Left renal pelvis (tissue), 4 donors: ENCODE data around the gene ARSA. TPM values are rescaled to one million over a fixed set of nuclear protein-coding genes. Genes with fewer than 3 reads are reported as not detected.
"Not testable (repeated sequence)": the region's sequence is repeated elsewhere in the genome, so short reads cannot be mapped to it uniquely, and the experiment has no call there.

ENCODE experiments used
- DNase-seq, 4 donors: peaks; one replicate each; pipeline ENCODE4 v3.0.0-alpha.2; 2013; ENCODE audit warnings: low read depth in 4 of 4, low spot score in 3 of 4
- polyA plus RNA-seq, 4 donors: library from polyadenylated mRNA; unstranded; fragments of 120-200 nt; gene quantifications; one replicate each; pipeline ENCODE4 v1.2.1, GENCODE V29; 2013; ENCODE audit not compliant: insufficient read length in 4 of 4

Gene ARSA
- polyA plus RNA-seq, 4 donors, result 6.3 to 26.6 (median 13.4) TPM

DNA sequence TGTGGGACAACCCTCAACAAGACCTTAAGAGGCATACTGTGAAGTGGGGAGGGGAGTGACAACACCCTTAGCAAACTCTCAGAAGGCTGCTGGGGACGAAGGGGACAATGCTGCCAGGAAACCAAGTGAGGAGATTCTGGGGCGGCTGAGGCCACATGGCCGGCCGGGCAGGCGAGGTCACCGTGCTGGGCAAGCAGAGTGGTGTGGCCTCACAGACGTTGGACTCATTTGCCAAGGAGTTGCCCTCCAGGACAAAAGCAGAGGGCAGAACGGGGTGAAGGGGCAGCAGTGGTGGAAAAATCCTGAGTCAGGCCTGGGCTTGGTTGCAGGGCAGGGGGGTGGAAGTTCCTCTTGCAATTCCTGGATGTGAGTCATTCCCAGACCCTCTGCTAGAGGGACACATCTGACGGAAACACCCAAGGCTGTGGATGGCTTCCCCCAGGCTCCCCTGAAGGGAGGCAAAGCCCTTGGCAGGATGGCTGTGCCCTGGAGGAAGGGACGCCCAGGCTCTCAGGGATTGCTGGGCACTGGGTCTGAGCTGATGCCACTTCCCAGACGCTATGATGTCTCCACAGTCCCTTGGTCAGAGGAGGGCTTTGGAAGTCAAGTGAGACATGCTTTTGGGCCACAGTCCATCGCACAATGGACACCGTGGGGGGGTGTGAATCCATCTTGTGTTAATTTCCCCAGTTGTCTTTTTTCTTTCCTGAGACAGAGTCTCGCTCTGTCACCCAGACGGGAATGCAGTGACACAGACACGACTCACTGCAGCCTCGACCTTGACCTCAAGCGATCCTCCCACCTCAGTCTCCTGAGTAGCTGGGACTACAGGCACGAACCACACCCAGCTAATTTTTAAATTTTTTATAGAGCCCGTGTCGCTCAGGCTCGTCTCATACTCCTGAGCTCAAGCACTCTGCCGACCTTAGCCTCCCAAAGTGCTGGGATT lies 28.4 kb upstream of the ARSA start:
- DNase-seq, result no peak

DNA sequence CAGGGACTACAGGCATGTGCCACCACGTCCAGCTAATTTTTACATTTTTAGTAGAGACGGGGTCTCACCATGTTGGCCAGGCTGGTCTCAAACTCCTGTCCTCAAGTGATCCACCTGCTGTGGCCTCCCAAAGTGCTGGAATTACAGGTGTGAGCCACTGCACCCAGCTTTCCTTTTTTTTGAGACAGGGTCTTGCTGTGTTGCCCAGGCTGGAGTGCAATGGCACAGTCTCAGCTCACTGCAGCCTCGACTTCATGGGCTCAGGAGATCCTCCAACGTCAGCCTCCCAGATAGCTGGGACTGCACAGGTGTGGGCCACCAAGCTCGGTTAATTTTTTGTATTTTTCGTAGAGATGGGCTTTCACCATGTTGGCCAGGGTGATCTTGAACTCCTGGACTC lies 26.7 kb upstream of the ARSA start:
- DNase-seq, result not testable (repeated sequence)

DNA sequence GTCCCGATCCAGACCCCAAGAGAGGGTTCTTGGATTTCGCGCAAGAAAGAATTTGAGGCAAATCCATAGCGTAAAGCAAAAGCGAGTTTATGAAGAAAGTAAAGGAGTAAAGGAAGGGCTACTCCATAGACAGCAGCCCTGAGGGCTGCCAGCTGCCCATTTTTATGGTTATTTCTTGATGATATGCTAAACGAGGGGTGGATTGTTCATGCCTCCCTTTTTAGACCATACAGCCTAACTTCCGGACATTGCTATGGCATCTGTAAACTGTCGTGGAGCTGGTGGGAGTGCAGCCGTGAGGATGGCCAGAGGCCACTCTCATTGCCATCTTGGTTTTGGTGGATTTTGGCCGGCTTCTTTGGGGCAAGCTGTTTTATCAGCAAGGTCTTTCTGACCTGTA lies 25.3 kb upstream of the ARSA start:
- DNase-seq, result no peak

DNA sequence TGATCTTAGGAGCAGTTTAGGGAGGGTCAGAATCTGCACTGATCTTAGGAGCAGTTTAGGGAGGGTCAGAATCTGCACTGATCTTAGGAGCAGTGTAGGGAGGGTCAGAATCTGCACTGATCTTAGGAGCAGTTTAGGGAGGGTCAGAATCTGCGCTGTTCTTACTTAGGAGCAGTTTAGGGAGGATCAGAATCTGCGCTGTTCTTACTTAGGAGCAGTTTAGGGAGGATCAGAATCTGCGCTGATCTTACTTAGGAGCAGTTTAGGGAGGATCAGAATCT lies 15.8 kb upstream of the ARSA start:
- DNase-seq, result not testable (repeated sequence)

DNA sequence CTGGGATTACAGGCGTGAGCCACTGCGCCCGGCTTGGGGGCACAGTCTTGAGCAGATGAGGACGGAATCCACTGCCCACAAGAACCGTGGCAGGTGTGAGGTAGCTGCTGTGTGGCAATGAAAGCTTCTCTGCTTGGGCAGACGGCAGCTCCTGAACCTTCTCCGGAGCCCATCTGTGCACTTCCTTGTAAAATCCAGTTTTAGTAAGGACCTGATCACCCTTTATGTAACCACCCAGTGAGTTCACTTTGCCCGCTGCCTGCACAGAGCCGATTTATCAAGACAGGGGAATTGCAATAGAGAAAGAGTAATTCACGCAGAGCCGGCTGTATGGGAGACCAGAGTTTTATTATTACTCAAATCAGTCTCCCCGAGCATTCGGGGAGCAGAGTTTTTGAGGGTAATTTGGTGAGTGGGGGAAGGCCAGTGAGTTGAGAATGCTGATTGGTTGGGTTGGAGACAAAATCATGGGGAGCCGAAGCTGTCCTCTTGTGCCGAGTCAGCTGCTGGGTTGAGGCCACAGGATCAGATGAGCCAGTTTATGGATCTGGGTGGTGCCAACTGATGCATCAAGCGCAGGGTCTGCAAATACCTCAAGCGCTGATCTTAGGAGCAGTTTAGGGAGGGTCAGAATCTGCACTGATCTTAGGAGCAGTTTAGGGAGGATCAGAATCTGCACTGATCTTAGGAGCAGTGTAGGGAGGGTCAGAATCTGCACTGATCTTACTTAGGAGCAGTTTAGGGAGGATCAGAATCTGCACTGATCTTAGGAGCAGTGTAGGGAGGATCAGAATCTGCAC lies 15.3 kb upstream of the ARSA start:
- not testable (repeated sequence) for DNase-seq

DNA sequence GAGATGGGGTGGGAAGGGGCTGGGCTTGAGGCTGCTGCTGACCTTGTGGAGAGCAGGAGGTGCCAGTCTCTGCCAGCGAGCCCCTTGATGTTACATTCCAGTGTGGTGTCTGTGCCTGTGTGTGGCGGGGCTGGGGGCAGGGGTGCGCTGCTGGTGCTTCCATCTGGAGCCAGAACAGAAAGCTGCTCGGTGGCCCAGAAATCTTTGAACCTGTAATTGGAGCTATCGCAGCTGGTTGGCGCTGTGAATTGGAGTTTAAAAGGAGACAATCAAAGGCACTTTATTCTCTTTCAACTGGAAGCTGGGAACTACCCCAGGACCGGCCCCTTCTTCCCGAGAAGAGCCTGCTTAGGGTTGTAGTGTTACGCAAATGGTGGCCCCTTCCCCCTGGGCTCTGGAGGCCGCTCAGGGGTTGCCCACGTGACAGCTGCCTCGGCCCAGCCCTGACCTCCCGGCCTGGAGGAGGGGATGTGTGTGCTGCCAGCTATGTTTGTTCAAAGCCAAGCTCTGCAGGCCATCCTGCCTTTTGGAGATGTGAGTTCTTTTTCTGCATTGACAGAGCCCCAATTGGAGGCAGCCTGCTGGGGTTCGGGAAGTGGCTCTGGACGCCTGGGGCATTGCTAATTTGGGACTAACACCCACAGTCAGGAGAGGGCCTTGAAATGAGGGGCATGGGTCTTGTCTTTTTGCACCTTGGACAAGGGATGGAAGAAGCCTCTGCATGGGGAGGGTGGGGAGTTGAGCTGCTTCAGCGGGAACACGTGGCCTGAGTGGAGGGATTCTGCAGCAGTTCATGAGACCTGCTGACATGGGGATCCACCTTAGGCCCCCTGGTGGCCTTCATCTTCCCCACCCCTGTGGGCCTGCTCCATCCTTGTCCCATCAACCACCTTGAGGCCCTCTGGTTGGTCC lies 14.0 kb upstream of the ARSA start:
- DNase-seq, result peak in 1 of 4 donors; percentile 45

DNA sequence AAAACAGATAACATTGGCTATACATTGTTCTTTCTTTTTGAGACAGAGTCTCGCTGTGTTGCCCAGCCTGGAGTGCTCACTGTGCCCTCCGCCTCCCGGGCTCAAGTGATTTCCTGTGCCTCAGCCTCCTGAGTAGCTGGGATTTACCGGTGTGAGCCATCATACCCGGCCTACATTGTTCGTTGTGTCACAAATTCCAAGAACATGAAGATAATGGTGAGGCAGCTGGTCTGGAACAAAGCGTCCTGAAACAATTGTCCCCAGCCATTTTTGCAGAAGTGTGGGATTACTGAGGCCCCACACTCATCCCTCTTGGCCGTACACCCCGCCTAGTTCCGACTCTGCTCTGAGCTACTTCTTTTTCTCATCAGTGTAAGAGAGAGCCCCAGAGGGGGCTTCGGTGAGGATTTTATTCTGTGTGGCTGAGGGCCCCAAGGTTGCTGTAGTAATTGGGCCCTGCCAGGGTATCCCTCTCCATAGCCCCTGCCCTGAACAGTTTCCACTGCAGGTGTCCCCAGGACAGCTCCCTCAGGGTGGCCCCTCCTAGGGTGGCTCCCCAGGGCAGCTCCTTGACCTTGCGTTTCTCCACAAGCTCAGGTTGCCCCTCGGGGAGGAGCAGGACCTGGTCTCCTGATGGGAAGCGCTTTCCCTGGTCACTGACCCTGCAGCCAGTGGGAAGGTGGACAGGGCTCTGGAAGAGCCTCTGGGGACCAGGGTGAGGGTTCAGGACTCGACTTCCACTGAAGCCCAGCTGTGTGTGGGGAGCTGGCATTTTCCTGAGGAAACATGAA lies 13.1 kb upstream of the ARSA start:
- no peak for DNase-seq

DNA sequence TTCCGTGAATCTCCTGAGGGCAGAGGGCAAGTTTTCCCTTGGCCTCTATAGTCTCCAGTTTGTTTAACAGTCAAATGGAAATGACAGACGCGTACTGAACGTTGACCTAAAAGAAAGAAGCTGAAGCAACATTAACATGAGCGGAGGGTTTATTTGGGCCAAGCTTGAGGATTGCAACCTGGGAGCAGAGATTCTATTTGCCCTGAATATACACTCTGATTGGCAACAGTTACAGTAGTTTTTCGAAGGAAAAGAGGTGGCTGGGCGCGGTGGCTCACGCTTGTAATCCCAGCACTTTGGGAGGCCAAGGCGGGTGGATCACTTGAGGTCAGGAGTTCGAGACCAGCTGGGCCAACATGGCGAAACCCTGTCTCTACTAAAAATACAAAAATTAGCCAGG lies 12.3 kb upstream of the ARSA start:
- not testable (repeated sequence) for DNase-seq

DNA sequence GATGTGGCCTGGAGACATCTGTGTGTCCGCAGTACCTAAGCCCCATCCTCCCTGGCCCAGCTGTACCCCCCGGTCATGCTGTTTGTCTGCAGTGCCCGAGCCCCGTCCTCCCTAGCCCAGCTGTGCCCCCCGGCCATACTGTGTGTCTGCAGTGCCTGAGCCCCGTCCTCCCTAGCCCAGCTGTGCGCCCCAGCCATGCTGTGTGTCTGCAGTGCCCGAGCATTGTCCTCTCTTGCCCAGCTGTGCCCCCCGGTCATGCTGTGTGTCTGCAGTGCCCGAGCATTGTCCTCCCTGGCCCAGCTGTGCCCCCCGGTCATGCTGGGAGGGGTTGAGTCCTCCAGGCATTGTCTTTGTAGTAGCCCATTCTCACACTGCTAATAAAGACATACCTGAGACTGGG lies 7.6 kb upstream of the ARSA start:
- no peak for DNase-seq

DNA sequence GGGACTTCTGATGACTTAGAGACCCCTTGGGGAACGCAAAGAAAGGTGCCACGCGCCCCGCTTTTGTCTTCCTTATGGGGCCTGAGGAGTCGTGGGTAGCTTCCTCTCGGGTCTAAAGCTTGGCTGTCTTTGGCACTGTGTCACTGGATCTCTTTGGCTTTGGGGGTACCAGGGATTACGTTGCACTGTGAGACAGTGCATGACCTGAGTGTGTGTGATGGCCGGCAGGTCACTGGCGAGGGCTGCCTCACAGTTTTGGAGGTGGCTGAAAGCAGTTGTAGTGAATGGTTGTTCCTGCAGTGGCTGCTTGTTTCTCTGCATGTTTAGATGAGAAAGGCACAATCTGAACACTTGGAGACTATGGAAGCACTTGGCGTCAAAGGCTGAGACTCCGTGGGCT lies 5.8 kb upstream of the ARSA start:
- DNase-seq, result no peak

DNA sequence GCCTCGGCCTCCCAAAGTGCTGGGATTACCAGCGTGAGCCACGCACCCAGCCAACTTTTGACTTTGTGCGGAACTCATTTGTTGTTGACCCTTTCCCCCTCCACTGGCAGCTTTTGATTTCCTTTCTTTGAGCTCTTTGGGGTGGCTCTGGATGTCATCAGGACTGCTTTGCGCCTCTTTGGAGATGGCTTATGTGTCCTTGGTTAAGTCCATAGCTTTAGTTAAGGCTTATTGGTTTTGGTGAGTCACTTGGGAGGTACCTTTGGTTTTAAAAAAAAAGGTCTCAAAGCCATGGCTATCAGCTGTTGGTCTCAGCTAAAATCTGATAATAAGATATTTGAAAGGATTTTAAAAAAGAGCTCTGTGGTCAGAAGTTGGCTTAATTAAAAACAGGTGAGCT lies 5.1 kb upstream of the ARSA start:
- DNase-seq, result no peak

DNA sequence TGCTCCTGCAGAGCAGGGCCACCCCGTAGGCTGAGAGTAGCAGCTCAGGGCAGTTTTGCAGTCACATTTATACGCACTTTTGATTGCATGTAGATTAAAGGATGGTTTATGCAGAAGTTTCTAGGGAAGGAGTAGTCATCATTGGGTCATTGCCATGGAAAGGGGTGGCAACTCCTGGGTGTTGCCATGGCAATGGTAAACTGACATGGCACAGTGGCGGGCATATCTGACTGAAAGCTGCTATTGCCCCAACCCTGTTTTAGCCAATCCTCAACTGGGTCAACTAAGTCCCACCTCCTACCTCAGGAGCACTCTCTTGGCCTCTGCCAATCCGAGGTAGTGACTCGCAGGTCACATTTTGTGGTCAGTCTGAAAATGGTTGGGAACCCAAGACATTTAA lies 2.4 kb upstream of the ARSA start:
- DNase-seq, result no peak

DNA sequence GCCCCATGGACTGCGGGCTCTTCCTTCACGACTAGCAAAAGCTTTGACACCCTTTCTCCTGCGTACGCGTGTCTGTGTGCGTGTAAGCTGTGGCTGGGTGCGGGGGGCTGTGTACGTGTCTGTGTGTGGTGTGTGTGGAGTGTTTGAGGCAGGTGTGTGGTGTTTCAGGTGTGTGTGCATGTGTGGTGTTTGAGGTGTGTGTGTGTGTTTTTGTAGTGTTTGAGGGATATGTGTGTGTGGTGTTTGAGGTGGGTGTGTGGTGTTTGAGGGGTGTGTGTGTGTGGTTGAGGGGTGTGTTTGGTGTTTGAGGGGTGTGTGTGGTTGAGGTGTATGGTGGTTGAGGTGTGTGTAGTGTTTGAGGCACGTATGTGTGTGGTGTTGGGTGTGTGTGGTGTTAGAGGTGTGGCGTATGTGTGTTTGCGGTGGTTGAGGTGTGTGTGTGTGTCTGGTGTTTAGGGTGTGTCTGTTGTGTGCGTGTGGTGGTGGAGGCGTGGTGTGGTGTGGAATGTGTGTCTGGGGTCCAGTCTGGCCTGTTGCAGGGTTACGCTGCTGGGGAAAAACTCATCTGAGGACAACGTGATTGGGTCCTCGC lies 687 bp upstream of the ARSA start:
- DNase-seq, result no peak

DNA sequence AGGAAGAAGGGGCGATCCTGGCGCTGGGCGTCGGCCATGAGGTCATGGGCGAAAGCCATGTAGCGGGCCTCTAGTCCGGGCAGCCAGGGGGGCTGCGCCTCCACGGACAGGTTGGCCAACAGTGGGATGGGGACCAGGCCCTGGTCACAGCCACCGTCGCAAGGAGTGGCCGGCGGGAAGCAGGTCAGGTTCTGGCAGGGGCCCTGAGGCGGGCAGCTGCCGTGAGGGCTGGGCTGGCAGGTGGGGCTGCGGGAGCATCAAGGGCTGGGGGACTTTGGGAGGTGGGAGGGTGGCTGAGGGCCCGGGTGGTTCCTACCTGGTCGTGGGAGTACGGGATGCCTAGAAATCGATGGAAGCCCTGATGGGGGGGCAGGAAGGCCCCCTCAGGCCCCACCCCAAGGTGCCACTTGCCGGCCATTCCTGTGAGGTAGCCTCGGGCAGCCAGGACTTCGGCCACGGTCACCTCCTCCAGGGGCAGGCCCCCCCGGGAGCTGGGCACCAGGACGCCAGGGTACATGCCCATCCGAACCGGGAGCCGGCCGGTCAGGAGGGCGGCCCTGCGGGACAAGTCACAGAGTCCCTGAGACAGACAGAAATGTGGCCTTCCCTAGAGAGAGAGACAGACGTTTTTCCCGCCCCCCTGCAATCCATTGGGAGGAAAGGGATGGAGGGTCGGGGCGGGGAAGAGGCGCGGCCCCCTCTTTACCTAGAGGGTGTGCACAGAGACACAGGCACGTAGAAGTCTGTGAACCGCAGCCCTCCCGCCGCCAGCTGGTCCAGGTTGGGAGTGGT lies 906 bp downstream of the ARSA start:
- no peak for DNase-seq

DNA sequence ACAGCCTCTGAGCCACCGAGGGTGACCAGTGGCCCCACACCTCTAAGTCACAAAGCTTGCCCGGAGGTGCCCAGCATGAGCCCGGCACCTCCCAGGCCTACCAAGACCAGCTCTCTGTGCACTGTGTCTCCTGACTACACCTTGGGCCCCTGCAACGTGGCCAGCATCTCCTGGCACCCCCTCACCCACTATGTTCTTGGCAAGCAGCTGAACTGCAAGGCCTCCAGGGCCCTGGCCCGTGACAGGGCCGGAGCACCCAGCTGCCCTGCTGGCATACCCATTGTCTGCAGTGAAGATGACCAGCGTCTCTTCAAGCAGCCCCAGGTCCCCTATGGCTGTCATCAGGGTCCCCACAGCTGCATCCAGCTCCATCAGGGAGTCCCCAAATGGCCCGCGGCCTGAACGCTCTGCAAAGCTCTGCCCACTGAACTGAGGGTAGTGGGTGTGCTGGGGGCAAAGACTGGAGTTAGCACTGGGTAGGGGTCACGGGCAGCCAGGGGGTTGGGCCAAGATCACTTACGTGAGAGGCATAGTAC lies 1.6 kb downstream of the ARSA start:
- DNase-seq, result no peak

DNA sequence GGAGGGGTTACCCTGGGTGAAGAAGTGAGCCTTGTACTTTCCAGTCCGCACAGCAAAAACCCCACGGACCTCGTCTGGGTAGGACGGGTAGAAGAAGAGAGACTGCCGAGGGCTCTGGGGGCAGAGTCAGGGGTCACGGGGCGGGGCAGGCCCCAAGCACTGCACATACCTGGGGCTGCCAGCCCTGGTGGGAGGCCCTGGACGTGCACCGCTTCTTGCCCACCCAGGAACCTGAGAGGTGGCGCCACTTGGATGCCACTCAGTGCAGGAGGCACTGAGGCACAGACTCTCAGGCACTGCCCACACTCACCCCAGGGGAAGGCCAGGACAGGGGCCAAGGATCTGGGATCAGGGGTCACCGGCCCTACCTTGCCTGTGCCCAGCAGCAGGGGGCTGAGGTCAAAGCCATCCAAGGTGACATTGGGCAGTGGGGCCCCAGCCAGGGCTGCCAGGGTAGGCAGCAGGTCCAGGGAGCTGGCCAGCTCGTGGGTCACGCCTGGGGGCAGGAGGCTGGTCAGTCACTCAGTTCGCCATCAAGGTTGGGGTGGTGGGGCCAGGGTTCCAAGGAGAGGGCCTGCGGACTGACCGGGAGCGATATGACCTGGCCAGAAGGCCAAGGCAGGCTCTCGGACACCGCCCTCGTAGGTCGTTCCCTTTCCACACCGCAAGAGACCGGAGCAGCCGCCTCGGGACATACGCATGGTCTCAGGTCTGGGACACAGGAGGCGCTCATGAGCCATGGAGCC lies 2.2 kb downstream of the ARSA start:
- DNase-seq, result no peak

DNA sequence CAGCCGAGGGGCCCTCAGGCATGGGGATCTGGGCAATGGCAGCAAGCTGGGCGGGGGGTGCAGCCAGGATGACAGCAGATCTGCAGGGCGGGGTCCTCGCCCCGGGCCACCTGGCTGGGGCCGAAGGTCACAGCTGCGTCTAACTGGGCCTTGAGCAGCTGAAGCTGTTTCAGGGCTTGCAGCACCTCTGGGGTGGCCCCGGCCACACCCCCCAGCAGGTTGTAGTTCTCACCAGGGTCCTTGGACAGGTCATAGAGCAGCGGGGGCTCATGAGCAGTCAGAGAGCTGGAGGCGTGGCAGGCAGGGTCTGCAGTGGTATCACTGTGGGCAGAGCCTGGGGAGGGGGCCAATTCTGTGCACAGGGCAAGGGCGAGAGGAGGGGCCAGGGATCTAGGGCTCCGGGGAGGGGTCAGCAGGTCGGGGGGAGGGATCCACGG lies 2.8 kb downstream of the ARSA start:
- no peak for DNase-seq
